Keratinocyte (primary cell): Measurements from ENCODE around the gene UNK.

ENCODE experiments used
- EZH2 ChIP-seq: IDR thresholded peaks from one replicate; pipeline ENCODE4 v1.6.1; 2012; ENCODE audit warnings: inconsistent platforms, mild to moderate bottlenecking, low read length, moderate library complexity
- TF ChIP-seq, protein P1 (sequence below), 3 experiments: IDR thresholded peaks in 1 of 3; conservative IDR thresholded peaks in 1 of 3; optimal IDR thresholded peaks in 1 of 3; 2 replicates in 2 of 3; 3 replicates in 1 of 3; pipeline versions ENCODE3 to v1.5.1; 2011; ENCODE audit warnings: low read length in 3 of 3, mild to moderate bottlenecking in 3 of 3, moderate library complexity in 2 of 3, control low read depth in 1 of 3, inconsistent platforms in 1 of 3; ENCODE audit not compliant: insufficient read depth in 2 of 3; ENCODE audit errors: extremely low read depth in 1 of 3

DNA sequence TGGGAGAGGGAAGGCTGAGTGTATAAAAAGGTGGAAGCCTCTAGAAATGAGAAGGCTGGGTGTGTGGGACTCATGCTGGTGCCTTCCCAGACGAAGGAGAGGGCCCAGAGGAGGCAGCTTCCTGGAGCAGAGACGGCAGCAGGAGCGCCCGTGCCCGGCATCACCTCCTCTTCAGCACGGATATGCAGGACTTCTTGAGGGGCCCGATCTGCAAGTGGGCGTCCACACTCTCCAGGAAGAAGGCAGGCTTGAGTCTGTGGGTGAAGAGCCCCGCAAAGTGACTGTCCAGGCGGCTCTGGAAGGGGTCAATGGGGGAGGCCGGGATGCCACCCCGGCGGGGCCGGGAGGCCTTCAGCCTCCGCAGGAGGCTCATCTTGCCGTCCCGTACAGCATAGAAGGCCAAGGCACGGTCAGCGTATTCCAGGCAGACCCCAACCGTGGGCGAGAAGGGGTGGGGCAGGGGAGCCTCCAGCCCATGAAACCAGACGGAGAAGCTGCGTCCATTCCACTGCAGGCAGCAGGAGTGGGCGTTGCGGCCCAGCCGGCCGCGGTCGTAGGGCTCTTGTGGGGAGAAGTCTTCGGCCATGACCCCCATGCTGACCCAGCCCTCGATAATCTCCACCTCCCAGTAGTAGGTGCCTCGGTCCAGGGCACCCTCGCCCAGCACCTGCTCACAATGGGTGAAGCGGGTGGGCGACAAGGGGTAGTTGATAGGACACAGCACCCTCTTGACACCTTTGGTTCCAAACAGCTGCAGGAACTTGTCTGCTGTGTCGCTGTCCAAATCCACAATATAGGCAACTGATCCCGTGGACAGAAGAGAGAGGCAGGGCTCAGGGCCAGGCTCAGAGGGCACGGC lies 89.9 kb downstream of the UNK start:
- TF ChIP-seq, protein P1, sequence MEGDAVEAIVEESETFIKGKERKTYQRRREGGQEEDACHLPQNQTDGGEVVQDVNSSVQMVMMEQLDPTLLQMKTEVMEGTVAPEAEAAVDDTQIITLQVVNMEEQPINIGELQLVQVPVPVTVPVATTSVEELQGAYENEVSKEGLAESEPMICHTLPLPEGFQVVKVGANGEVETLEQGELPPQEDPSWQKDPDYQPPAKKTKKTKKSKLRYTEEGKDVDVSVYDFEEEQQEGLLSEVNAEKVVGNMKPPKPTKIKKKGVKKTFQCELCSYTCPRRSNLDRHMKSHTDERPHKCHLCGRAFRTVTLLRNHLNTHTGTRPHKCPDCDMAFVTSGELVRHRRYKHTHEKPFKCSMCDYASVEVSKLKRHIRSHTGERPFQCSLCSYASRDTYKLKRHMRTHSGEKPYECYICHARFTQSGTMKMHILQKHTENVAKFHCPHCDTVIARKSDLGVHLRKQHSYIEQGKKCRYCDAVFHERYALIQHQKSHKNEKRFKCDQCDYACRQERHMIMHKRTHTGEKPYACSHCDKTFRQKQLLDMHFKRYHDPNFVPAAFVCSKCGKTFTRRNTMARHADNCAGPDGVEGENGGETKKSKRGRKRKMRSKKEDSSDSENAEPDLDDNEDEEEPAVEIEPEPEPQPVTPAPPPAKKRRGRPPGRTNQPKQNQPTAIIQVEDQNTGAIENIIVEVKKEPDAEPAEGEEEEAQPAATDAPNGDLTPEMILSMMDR (optimal IDR thresholded peaks at IDR 0.05 in 1 of 3, IDR thresholded peaks at IDR 0.05 in 1 of 3, conservative IDR thresholded peaks at IDR 0.05 in 1 of 3; ENCODE audit: extremely low read depth in 1 of 3, insufficient read depth in 2 of 3, low read length in 3 of 3), result no peak
- TF ChIP-seq EZH2, result no peak
